NCI-H187 treated with DMSO at 0.1 percent for 48 hours (cell line): Measurements from ENCODE around the gene ASTN1.

Source experiments
- DNase-seq: peaks from one replicate; lab custom pipeline; 2025; lab: John Stamatoyannopoulos, UW

Gene ASTN1

GRCh38 chr1:176989754-176990153 is 174.8 kb downstream of the ASTN1 start:
- no peak for DNase-seq

- no peak for DNase-seq
These were observed 175.5 kb downstream of the ASTN1 start for GRCh38 chr1:176989023-176989422.

- no peak for DNase-seq
These were observed 177.5 kb downstream of the ASTN1 start for GRCh38 chr1:176987016-176987415.

GRCh38 chr1:176983731-176984130 is 180.8 kb downstream of the ASTN1 start:
- no peak for DNase-seq

- no peak for DNase-seq
These were observed 187.7 kb downstream of the ASTN1 start for GRCh38 chr1:176976771-176977170.

- no peak for DNase-seq
These were observed 188.3 kb downstream of the ASTN1 start for GRCh38 chr1:176976225-176976624.

- no peak for DNase-seq
These were observed 199.8 kb downstream of the ASTN1 start for GRCh38 chr1:176964687-176965086.

GRCh38 chr1:176963181-176963580 is 201.3 kb downstream of the ASTN1 start:
- no peak for DNase-seq

GRCh38 chr1:176961678-176962077 is 202.8 kb downstream of the ASTN1 start:
- DNase-seq: no peak

GRCh38 chr1:176959191-176959820 is 205.2 kb downstream of the ASTN1 start:
- no peak for DNase-seq

GRCh38 chr1:176957603-176958002 is 206.9 kb downstream of the ASTN1 start:
- DNase-seq: no peak

GRCh38 chr1:176954242-176954641 is 210.3 kb downstream of the ASTN1 start:
- DNase-seq: no peak

GRCh38 chr1:176950736-176951324 is 213.7 kb downstream of the ASTN1 start:
- DNase-seq: no peak

- no peak for DNase-seq
These were observed 215.4 kb downstream of the ASTN1 start for GRCh38 chr1:176949033-176949662.

- no peak for DNase-seq
These were observed 219.9 kb downstream of the ASTN1 start for GRCh38 chr1:176944606-176945005.

GRCh38 chr1:176943783-176944182 is 220.7 kb downstream of the ASTN1 start:
- DNase-seq: no peak

GRCh38 chr1:176942346-176942745 is 222.2 kb downstream of the ASTN1 start:
- DNase-seq: no peak

GRCh38 chr1:176939993-176940392 is 224.5 kb downstream of the ASTN1 start:
- no peak for DNase-seq

GRCh38 chr1:176938375-176938774 is 226.1 kb downstream of the ASTN1 start:
- DNase-seq: no peak

- DNase-seq: no peak
These were observed 230.1 kb downstream of the ASTN1 start for GRCh38 chr1:176934370-176934769.

GRCh38 chr1:176932114-176933104 is 232.1 kb downstream of the ASTN1 start:
- no peak for DNase-seq

- no peak for DNase-seq
These were observed 233.0 kb downstream of the ASTN1 start for GRCh38 chr1:176931526-176931925.
